ENCODE measurements around the gene MED7. TPM values are rescaled to one million over a fixed set of nuclear protein-coding genes. Genes with fewer than 3 reads are reported as not detected.

The MED7 gene
- total and polyA plus RNA-seq, 2 of the 8 experiments (the other 6 are each of a cell fraction or from before 2014, with no cell fraction given), result 6.9 to 9.5 TPM

DNA sequence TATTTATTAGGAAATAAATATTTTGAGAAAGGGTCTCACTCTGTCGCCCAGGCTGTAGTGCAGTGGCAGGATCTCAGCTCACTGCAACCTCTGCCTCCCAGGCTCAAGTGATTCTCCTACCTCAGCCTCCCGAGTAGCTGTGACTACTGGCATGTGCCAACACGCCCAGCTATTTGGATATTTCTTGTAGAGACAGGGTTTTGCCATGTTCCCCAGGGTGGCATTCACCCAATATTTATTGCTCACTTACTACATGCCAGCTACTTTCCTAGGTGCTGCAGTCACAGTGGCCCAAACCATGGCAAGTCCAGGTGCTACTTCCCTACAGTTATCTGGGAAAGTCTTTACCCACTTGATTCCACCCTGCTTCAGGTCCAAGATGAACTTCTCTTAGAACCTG, 8.3 kb upstream of the MED7 start (continued):
- TF ChIP-seq, protein P1, sequence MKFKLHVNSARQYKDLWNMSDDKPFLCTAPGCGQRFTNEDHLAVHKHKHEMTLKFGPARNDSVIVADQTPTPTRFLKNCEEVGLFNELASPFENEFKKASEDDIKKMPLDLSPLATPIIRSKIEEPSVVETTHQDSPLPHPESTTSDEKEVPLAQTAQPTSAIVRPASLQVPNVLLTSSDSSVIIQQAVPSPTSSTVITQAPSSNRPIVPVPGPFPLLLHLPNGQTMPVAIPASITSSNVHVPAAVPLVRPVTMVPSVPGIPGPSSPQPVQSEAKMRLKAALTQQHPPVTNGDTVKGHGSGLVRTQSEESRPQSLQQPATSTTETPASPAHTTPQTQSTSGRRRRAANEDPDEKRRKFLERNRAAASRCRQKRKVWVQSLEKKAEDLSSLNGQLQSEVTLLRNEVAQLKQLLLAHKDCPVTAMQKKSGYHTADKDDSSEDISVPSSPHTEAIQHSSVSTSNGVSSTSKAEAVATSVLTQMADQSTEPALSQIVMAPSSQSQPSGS (IDR thresholded peaks at IDR 0.05; ENCODE audit: low read length), result no peak
- no peak for TF ChIP-seq POLR2AphosphoS5 (IDR thresholded peaks at IDR 0.05; ENCODE audit: low read depth, low read length)
